Hepatocyte (in vitro differentiated cells): ENCODE results near the gene TLR9.

Experiments used
- CTCF ChIP-seq: fragments of 200-600 bp; sonication (generic); IDR thresholded peaks from 2 replicates; pipeline ENCODE4 v1.5.1; 2016; ENCODE audit warnings: antibody characterized with exemption, mild to moderate bottlenecking; ENCODE audit not compliant: poor library complexity
- EZH2 ChIP-seq: fragments of 200-600 bp; sonication (generic); IDR thresholded peaks from 2 replicates; pipeline ENCODE4 v1.6.1; 2016; ENCODE audit warnings: antibody characterized with exemption, mild to moderate bottlenecking, borderline replicate concordance
- EZH2phosphoT487 ChIP-seq: fragments of 200-600 bp; sonication (generic); IDR thresholded peaks from one replicate; pipeline ENCODE4 v1.6.1; 2018; ENCODE audit warnings: antibody characterized with exemption, mild to moderate bottlenecking, low read depth, moderate library complexity; ENCODE audit not compliant: unreplicated experiment, severe bottlenecking

- no peak for TF ChIP-seq CTCF
- TF ChIP-seq EZH2 = no peak
- no peak for TF ChIP-seq EZH2phosphoT487
These were observed 30.2 kb downstream of the TLR9 start for GRCh38 chr3:52195291-52195597.
